Retina (tissue), 1 donor: ENCODE measurements around the gene BORCS8.
"Not testable (repeated sequence)": the region's sequence is repeated elsewhere in the genome, so short reads cannot be mapped to it uniquely, and the experiment has no call there.

ENCODE experiments used
- DNase-seq: peaks from one replicate; pipeline ENCODE4 v3.0.0-alpha.2; 2016

BORCS8 gene

GRCh38 chr19:19147344-19147743, 44.6 kb downstream of the BORCS8 start:
- DNase-seq, result no peak

- no peak for DNase-seq
Observed at GRCh38 chr19:19146865-19147264, 45.1 kb downstream of the BORCS8 start.

GRCh38 chr19:19145684-19146608, 46.0 kb downstream of the BORCS8 start:
- peak; percentile 85 for DNase-seq

- no peak for DNase-seq
Observed at GRCh38 chr19:19145281-19145680, 46.7 kb downstream of the BORCS8 start.

GRCh38 chr19:19142347-19142746, 49.6 kb downstream of the BORCS8 start:
- DNase-seq, result no peak

DNA sequence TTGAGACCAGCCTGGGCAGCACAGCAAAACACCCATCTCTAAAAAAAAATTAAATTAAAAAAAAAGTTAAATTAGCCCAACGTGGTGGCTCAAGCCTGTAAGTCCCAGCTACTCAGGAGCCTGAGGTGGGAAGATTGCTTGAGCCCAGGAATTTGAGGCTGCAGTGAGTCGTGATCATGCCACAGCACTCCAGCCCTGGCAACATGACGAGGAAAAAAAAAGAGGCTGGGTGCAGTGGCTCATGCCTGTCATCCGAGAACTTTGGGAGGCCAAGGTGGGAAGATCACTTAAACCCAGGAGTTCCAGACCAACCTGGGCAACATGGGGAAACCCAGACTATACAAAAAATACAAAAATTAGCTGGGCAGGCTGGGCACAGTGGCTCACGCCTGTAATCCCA, 51.5 kb downstream of the BORCS8 start:
- no peak for DNase-seq

DNA sequence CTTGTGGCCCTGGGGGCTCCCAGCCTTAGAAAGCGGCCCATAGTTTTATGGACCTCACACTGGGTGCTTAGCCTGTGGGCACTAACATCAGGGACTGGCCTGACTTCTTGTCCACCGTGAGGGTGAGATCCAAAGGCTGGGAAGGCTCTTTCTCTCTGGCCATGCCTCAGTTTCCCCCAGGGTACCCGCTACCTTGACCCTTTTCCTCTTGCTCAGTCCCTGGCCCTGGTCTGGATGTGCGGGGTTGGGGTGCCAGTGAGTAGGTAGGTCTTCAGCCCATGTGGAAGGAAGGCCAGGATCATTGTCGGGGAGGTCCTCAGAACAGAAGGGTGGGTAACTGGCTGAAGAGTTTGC, 52.1 kb downstream of the BORCS8 start:
- no peak for DNase-seq

DNA sequence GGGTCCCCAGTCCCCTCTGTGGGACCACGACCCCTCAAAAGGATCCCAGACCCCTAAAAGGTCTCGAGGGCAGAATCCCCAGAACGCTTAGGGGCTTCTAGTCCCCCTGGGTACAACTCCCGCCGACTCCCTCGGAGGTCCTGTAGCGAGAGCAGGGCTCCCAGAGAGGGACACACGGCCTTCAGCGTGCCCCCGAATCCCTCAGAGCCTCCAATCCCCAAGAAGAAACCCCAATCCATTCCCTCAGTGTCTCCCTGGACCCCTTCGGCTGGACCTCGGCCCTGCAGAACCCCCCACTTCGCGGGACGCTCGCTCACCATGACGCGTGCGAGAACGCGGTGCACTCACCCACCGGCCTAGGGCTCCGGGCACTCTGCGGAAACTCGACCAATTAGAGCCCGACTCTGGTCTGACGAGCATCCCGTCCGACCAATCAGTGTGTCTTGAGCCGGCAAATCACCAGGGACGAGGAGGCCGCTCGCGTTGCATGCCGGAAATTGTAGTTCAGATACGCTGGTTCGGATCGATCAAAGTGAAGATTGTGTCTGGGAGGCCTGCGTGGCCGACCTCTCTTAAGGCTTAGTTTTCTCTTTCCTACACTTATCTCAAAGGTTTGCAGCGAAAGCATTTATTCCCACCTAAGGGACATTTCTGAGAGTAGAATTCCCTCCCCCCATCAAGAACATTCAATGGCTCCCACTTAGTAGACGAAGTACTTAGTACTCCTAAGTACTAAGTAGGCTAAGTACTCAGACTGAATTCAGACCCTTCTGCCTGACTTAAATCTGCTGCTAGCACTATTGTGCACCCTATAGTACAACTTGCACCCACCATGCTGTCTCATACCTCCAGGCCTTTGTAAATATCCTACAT, 53.6 kb downstream of the BORCS8 start, which contains the start of gene TMEM161A:
Gene TMEM161A (minus strand): TSS at position 370 of the 873 bp plus-strand sequence. CDS start 50 bp downstream, at position 320.
- peak; percentile 97 for DNase-seq

GRCh38 chr19:19137556-19138108, 54.3 kb downstream of the BORCS8 start:
- DNase-seq, result peak; percentile 18

DNA sequence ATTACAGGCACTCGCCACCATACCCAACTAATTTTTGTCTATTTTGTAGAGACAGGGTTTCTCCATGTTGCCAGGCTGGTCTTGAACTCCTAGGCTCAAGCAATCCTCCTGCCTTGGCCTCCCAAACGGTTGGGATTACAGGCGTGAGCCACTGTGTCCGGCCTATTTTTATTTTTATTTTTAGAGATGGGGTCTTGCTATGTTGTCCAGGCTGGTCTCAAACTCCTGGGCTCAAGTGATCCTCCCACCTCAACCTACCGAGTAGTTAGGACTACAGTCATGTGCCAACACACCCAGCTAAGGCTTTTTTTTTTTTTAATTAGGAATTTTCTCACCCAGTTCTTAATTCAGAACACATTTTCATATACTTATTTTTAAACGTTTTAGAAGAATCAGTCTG, 56.2 kb downstream of the BORCS8 start:
- not testable (repeated sequence) for DNase-seq

DNA sequence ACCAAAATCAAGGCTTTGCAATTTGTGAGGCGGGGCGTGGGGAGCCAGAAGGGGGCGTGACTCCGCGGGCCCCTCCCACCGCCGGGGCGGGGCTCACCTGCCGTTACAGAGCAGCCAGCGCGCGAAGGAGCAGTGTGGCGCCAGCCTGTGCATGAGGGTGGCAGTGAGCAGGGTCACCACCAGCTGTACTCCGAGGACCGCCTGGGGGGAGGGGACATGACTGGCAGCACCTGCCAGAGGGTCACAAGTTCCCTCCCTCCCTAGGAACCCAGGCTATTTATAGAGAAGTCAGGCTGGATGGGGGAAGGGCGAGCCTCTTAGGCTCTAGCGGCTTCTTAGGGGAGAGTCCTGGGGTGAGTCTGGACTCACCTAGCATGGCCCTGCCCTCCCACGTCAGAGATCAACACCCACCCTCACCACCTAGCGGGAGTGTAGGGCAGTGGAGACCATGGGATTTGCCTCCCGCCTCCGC, 57.2 kb downstream of the BORCS8 start:
- DNase-seq, result peak; percentile 35

DNA sequence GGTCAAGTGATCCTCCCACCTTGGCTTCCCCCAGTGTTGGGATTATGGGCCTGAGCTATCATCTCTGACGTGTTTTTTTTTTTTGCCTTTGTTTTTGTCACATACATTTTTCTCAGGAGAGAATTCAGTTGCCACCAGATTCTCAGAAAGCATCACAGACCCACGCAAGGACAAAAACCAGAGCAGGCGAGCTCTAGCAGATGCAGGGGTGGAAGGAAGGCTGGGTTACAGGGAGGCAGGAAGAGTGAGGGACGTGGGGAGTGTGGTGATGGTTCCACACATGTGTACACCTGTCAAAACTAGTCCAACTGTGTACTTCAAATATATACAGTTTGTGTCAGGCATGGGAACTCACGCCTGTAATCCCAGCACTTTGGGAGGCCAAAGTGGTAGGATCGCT, 58.0 kb downstream of the BORCS8 start:
- no peak for DNase-seq

- DNase-seq, result no peak
Observed at GRCh38 chr19:19132912-19133311, 59.0 kb downstream of the BORCS8 start.

DNA sequence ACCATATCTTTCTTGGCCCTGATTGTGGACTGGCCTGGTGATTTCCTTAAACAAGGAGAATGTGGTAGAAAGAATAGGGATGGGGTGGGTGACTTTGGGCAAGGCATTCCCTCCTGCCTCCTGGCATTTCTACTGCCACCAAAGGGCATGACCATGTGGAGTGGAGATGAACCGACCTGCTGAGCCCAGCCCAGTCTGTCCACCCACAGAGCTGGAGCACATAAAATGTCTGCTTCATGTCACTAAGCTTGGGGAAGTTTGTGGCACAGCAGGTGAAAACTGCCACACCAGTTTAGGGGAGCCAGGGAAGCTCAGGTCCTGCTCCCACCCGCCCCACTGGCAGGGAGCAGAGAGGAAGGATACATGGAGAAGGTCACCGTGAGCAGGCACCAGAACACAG, 60.0 kb downstream of the BORCS8 start:
- no peak for DNase-seq
